Spleen (tissue), 11 donors: Measurements from ENCODE around the gene FARSA. TPM values are rescaled to one million over a fixed set of nuclear protein-coding genes. Genes with fewer than 3 reads are reported as not detected.

Experiments used
- DNase-seq: peaks from one replicate; pipeline ENCODE4 v3.0.0-alpha.2; 2020
- H3K27ac ChIP-seq, 8 donors: fragments of 200-600 bp; sonication (generic) in 7 of 8; 1 replicate in 4 of 8; 2 replicates in 4 of 8; pipeline versions ENCODE4 v1.5.0 to v1.8.0; 2016 to 2021; ENCODE audit warnings: inconsistent platforms in 4 of 8, mild to moderate bottlenecking in 4 of 8, moderate library complexity in 1 of 8
- H3K27me3 ChIP-seq, 7 donors: fragments of 200-600 bp; sonication (generic) in 6 of 7; replicated peaks in 1 of 7; 1 replicate in 4 of 7; 2 replicates in 3 of 7; pipeline versions ENCODE4 v1.5.0 to v1.8.0; 2016 to 2021; ENCODE audit warnings: inconsistent platforms in 3 of 7, mild to moderate bottlenecking in 1 of 7
- H3K36me3 ChIP-seq, 6 donors: fragments of 200-600 bp; sonication (generic) in 5 of 6; 1 replicate in 4 of 6; 2 replicates in 2 of 6; pipeline versions ENCODE4 v1.5.0 to v1.8.0; 2016 to 2021; ENCODE audit warnings: inconsistent platforms in 2 of 6
- H3K4me1 ChIP-seq, 6 donors: fragments of 200-600 bp; sonication (generic) in 5 of 6; 1 replicate in 3 of 6; 2 replicates in 3 of 6; pipeline versions ENCODE4 v1.5.0 to v1.8.0; 2016 to 2021; ENCODE audit warnings: inconsistent platforms in 3 of 6
- H3K4me3 ChIP-seq, 8 donors: fragments of 200-600 bp; sonication (generic) in 7 of 8; 1 replicate in 4 of 8; 2 replicates in 4 of 8; pipeline versions ENCODE4 v1.5.0 to v1.8.0; 2016 to 2021; ENCODE audit warnings: inconsistent platforms in 4 of 8, mild to moderate bottlenecking in 4 of 8, moderate library complexity in 2 of 8
- H3K9me3 ChIP-seq, 8 donors: fragments of 200-600 bp; sonication (generic) in 7 of 8; 1 replicate in 4 of 8; 2 replicates in 4 of 8; pipeline versions ENCODE4 v1.5.0 to v1.8.0; 2016 to 2021; ENCODE audit warnings: inconsistent platforms in 4 of 8
- POLR2A ChIP-seq, 3 donors: fragments of 450-650 bp; IDR thresholded peaks; one replicate each; pipeline ENCODE4 v1.5.1; 2017; ENCODE audit warnings: antibody characterized with exemption in 3 of 3, mild to moderate bottlenecking in 1 of 3
- POLR2AphosphoS5 ChIP-seq, 3 donors: sonication (generic); formaldehyde crosslinking; IDR thresholded peaks; one replicate each; pipeline ENCODE4 v1.5.1; 2017; ENCODE audit warnings: antibody characterized with exemption in 3 of 3
- WGBS, 5 donors: extraction: QIAGEN DNeasy Blood & Tissue Kit in 3 of 5; methylation state at CpG; one replicate each; pipeline versions ENCODE4 v1.1.5 to v1.1.7; 2013 to 2018; 5-methylcytosine and 5-hydroxymethylcytosine counted together
- intact Hi-C: fragments of 100-400 bp; cut with DNase I; formaldehyde crosslinking; loops from one replicate; pipeline ENCODE4 v1.15.0; 2023; ENCODE audit warnings: low total_unique reads
- polyA plus RNA-seq, 3 donors: library from polyadenylated mRNA; stranded (reverse); fragments of 200-250 nt; gene quantifications; one replicate each; pipeline ENCODE4 v1.2.1, GENCODE V29; 2013
- total RNA-seq, 7 donors: library from RNA; depleted of rRNA in 3 of 7; stranded (reverse); fragments of >200 nt in 3 of 7; fragmentation: NEBNext Ultra II Directional in 4 of 7; extraction: Animal tissue kit (Norgen Biotek cat#: 25700) in 4 of 7; gene quantifications; one replicate each; pipeline versions ENCODE4 v1.1.0 to v1.2.1, GENCODE V29; 2016 to 2021
- TF ChIP-seq, protein P1 (sequence below), 11 experiments: fragments of 200-600 bp in 7 of 11; fragments of 450-650 bp in 4 of 11; sonication (generic) in 4 of 11; IDR thresholded peaks in 8 of 11; conservative IDR thresholded peaks in 3 of 11; 1 replicate in 7 of 11; 2 replicates in 4 of 11; pipeline versions ENCODE4 v1.4.0 to v1.8.0; 2016 to 2021; ENCODE audit warnings: antibody characterized with exemption in 11 of 11, inconsistent platforms in 4 of 11, mild to moderate bottlenecking in 1 of 11
- donor health status: healthy with polysubstance abuse.
- donor health status: DM: no; HTN: no; CAD: no; lungs with moderate emphysema.
- donor health status: DM: no; HTN: no; CAD: no.
- donor health status: Bipolar disorder and iron deficiency.
- donor health status: healthy.
- donor health status: DM: no; HTN: no; CAD: no.
- donor health status: DM: yes; HTN: yes; CAD: no.

FARSA gene
- total and polyA plus RNA-seq, 10 donors = 25.1 to 55.4 (median 39.3) TPM

DNA sequence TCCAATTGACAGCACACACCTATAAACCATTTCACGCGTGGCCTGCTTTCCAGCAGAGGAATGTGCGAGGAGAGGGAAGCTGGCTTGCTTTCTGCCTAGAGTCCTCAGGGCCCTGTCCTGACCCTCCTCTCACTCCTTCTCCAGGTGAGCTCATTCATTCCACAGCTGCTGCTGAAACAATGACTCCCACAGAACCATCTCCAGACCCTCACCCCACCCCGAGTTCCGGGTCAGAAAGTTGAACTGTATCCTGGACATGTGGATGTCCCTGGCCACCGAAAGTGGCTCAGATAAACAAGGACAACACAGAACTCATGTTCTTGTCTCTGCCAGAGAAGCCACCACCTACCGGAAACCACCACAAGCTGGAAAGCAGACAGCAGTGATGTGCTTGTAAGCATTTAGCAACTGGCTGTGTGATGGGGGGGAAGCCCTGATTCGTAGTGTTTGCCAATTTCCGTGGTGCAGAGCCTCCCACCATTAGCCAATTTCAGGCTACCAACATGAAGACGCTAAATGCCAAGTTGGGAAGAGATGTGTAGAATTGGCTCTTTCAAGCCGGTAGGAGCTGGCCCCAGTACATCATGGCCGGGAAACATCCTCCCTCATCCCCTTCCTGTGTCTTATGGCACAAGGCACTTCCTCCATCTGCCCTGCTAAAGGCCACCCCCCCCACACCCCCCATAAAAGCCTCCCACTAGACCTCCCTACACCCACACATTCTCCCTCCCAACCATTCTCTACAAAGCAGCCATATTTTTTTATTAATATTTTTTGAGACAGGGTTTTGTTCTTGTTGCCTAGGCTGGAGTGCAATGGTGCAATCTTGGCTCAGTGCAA lies 19.4 kb downstream of the FARSA start:
- Histone ChIP-seq H3K27ac (peak overlapping the region; percentile 42 to 86 (median 73)), H3K36me3 (no peaks in the 10 kb centered on the region), H3K9me3 (no peaks in the 10 kb centered on the region), H3K4me3 (peak overlapping the region in 1 of 8 donors; percentile 38), H3K27me3 (no peaks in the 10 kb centered on the region), H3K4me1 (peaks cover 9 to 40% (median 30%) of the 10 kb centered on the region in 6 donors)
- DNase-seq = peak; percentile 84
- WGBS, 5 donors = 23 to 37% (median 31%) methylated on average over 11 to 12 of the region's 12 CpGs
- intact Hi-C loops = no loop called here
- TF ChIP-seq POLR2A (IDR thresholded peaks at IDR 0.05) (no peak), POLR2AphosphoS5 (IDR thresholded peaks at IDR 0.05) (peak in 1 of 3 donors; percentile 46)
- TF ChIP-seq, protein P1, sequence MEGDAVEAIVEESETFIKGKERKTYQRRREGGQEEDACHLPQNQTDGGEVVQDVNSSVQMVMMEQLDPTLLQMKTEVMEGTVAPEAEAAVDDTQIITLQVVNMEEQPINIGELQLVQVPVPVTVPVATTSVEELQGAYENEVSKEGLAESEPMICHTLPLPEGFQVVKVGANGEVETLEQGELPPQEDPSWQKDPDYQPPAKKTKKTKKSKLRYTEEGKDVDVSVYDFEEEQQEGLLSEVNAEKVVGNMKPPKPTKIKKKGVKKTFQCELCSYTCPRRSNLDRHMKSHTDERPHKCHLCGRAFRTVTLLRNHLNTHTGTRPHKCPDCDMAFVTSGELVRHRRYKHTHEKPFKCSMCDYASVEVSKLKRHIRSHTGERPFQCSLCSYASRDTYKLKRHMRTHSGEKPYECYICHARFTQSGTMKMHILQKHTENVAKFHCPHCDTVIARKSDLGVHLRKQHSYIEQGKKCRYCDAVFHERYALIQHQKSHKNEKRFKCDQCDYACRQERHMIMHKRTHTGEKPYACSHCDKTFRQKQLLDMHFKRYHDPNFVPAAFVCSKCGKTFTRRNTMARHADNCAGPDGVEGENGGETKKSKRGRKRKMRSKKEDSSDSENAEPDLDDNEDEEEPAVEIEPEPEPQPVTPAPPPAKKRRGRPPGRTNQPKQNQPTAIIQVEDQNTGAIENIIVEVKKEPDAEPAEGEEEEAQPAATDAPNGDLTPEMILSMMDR (IDR thresholded peaks at IDR 0.05 in 8 of 11, conservative IDR thresholded peaks at IDR 0.05 in 3 of 11) = no peak

DNA sequence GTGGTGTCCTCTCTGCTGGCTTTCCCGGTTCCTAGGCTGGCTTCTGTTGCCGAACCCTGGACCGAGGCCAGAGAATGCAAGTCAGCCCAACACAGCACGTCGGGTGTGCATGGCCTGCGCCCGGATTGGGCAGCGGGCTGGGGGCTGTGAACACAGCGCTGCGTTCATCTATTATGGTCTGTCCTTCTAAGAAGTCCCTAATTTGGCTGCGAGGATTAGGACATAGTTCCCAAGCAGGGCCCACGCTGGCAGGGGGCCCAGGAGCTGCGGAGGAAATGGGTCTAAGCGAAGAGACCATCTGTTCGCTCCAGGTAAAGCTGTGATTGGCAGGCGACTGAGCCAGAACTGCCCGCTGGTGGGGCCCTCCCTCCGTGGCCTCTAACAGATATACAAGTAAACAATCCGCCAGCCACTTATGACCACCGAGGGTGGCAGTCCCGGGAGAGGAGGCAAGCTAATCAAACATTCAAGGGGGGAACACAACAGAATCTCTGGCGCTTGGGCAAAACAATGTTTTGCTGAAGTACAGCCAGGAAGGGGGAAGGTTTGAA lies 20.4 kb downstream of the FARSA start:
- no peak for DNase-seq
- intact Hi-C loops = no loop called here
- Histone ChIP-seq H3K27ac (peak overlapping the region; percentile 42 to 86 (median 73)), H3K4me3 (peak overlapping the region in 1 of 8 donors; percentile 38), H3K27me3 (no peaks in the 10 kb centered on the region), H3K9me3 (no peaks in the 10 kb centered on the region), H3K36me3 (no peaks in the 10 kb centered on the region), H3K4me1 (peaks cover 5 to 31% (median 24%) of the 10 kb centered on the region in 6 donors)
- TF ChIP-seq POLR2A (IDR thresholded peaks at IDR 0.05) (no peak), POLR2AphosphoS5 (IDR thresholded peaks at IDR 0.05) (peak; percentile 51 to 78 (median 62))
- WGBS, 5 donors = 24 to 46% (median 27%) methylated on average over 22 of the region's 22 CpGs

DNA sequence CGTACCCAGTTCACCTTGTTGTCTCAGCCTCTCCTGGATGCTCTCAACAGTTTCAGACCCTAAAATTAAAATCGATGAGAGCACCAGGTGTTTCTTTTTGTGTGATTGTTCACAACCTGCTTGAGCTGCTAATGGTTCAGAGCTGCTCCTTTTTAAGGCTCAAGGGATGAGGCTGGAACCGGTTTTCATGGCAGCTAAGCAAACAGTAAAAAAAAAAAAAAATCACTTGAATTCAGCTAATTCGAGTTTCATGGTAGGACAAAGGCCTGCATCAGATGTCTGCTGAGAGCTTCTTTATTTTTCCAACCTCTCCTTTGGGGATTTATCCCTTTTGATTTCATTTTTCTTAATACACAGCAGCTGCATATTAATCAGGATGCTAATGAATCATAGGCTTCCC lies 20.9 kb downstream of the FARSA start:
- H3K36me3 ChIP-seq = no peaks in the 10 kb centered on the region
- no peak for DNase-seq
- H3K4me1 ChIP-seq = peaks cover 5 to 31% (median 24%) of the 10 kb centered on the region in 6 donors
- intact Hi-C loops = no loop called here
- H3K27ac ChIP-seq = peak overlapping the region in 6 of 8 donors; percentile 20 to 86 (median 78)
- 63 to 74% (median 63%) methylated on average over 4 of the region's 4 CpGs for WGBS, 5 donors
- H3K4me3 ChIP-seq = peak overlapping the region in 1 of 8 donors; percentile 38
- TF ChIP-seq POLR2A (IDR thresholded peaks at IDR 0.05) = no peak
- no peaks in the 10 kb centered on the region for H3K9me3 ChIP-seq
- no peaks in the 10 kb centered on the region for H3K27me3 ChIP-seq

DNA sequence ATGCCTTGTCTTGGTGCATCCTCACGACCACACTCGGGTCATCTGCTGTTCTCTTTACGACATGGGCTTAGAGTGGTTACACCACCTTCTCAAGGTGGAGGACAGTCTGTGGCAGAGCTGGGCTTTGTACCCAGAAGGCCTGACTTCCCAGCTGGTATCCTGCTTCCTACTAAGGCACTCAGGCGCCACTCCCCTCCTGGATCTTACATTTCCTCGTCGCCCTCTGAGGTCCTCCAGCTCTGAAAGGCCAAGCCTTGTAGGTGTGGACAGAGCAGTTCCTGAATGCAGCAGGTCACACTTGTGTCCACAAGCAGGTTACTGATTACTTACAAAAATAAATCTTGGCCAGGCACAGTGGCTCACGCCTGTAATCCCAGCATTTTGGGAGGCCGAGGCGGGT lies 26.3 kb downstream of the FARSA start:
- 85 to 94% (median 89%) methylated on average over 9 of the region's 9 CpGs for WGBS, 5 donors
- Histone ChIP-seq H3K27ac (no peak overlapping the region), H3K4me3 (no peak overlapping the region), H3K4me1 (peaks cover 0 to 1% (median 0%) of the 10 kb centered on the region in 6 donors), H3K36me3 (no peaks in the 10 kb centered on the region), H3K9me3 (no peaks in the 10 kb centered on the region), H3K27me3 (no peaks in the 10 kb centered on the region)
- TF ChIP-seq POLR2A (IDR thresholded peaks at IDR 0.05) (no peak), POLR2AphosphoS5 (IDR thresholded peaks at IDR 0.05) (no peak)
- TF ChIP-seq, protein P1 (IDR thresholded peaks at IDR 0.05 in 8 of 11, conservative IDR thresholded peaks at IDR 0.05 in 3 of 11) = no peak
- no peak for DNase-seq
- intact Hi-C loops = no loop called here
